Suprapubic skin (tissue), 4 donors: ENCODE data around the gene DNAJC21.

Experiments used
- EP300 ChIP-seq: sonication (generic); formaldehyde crosslinking; IDR thresholded peaks from one replicate; pipeline ENCODE4 v1.6.1; 2017; ENCODE audit warnings: antibody characterized with exemption
- POLR2A ChIP-seq, 2 donors: fragments of 450-650 bp; IDR thresholded peaks; one replicate each; pipeline ENCODE4 v1.6.1; 2017; ENCODE audit warnings: antibody characterized with exemption in 2 of 2, mild to moderate bottlenecking in 2 of 2, moderate library complexity in 2 of 2
- POLR2AphosphoS5 ChIP-seq, 3 donors: sonication (generic); formaldehyde crosslinking; IDR thresholded peaks; one replicate each; pipeline ENCODE4 v1.6.1; 2017; ENCODE audit warnings: antibody characterized with exemption in 3 of 3
- TF ChIP-seq, protein P1 (sequence below), 2 donors: fragments of 200-600 bp in 1 of 2; fragments of 450-650 bp in 1 of 2; sonication (generic) in 1 of 2; IDR thresholded peaks; one replicate each; pipeline ENCODE4 v1.5.1; 2016 to 2019; ENCODE audit warnings: antibody characterized with exemption in 2 of 2, mild to moderate bottlenecking in 1 of 2, moderate library complexity in 1 of 2

DNA sequence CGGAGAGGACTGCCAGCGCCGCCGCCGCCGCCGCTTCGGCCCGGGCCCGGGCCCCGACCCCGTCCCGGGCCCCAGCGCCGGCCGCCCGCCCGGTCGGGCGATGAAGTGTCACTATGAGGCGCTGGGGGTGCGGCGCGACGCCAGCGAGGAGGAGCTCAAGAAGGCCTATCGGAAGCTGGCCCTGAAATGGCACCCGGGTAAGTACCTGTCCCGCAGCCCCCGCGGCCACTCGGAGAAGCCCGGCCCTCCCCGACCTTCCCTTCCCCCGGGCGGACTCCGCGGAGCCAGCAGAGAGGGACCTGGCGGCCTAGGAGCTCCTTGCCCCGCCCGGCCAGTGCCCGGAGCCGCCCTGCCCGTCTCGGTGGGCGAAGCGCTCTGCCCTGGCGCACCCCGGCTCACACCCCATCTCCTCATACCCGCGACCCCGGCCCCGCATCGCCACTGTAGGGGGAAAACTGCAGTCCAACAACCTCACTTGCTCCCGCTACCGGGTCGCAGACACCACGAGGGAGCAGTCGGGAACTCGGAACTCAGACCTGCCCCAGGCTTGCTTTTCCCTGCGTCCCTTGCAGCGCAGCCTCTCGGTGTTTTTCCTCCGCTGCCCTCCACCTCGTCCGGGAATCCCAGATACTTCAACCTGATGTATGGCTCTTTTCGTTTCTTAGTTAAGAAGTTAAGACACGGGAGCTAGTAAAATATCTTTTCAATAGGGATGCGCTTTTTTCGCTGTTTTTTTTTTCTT lies 532 bp downstream of the DNAJC21 start:
- TF ChIP-seq, protein P1, sequence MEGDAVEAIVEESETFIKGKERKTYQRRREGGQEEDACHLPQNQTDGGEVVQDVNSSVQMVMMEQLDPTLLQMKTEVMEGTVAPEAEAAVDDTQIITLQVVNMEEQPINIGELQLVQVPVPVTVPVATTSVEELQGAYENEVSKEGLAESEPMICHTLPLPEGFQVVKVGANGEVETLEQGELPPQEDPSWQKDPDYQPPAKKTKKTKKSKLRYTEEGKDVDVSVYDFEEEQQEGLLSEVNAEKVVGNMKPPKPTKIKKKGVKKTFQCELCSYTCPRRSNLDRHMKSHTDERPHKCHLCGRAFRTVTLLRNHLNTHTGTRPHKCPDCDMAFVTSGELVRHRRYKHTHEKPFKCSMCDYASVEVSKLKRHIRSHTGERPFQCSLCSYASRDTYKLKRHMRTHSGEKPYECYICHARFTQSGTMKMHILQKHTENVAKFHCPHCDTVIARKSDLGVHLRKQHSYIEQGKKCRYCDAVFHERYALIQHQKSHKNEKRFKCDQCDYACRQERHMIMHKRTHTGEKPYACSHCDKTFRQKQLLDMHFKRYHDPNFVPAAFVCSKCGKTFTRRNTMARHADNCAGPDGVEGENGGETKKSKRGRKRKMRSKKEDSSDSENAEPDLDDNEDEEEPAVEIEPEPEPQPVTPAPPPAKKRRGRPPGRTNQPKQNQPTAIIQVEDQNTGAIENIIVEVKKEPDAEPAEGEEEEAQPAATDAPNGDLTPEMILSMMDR (IDR thresholded peaks at IDR 0.05), result no peak
- peak in 1 of 2 donors; percentile 48 for TF ChIP-seq POLR2A (IDR thresholded peaks at IDR 0.05)
- TF ChIP-seq POLR2AphosphoS5 (IDR thresholded peaks at IDR 0.05), result no peak
- no peak for TF ChIP-seq EP300
